ENCODE results near the gene TMEM234. TPM values are rescaled to one million over a fixed set of nuclear protein-coding genes. Genes with fewer than 3 reads are reported as not detected.

Gene TMEM234
- total RNA-seq, 4 donors from 2014 or later: 38.4 to 52.8 (median 39.2) TPM

GRCh38 chr1:32172621-32173245 is 49.4 kb downstream of the TMEM234 start:
- H3K27me3 ChIP-seq: no peaks in the 10 kb centered on the region
- TF ChIP-seq POLR2A (IDR thresholded peaks at IDR 0.05) (no peak), CTCF (IDR thresholded peaks at IDR 0.05) (no peak)
- no peak overlapping the region for H3K27ac ChIP-seq
- intact Hi-C loops (cut with DNase I): no loop called here
- no peaks in the 10 kb centered on the region for H3K4me1 ChIP-seq
- no peak for DNase-seq
- no peaks in the 10 kb centered on the region for H3K9me3 ChIP-seq
- WGBS, 2 donors: 95 to 97% methylated on average over 1 of the region's 1 CpG
- no peak overlapping the region for H3K4me3 ChIP-seq (replicated peaks in 1 of 3)
- peaks cover 37 to 47% of the 10 kb centered on the region in 2 donors for H3K36me3 ChIP-seq

DNA sequence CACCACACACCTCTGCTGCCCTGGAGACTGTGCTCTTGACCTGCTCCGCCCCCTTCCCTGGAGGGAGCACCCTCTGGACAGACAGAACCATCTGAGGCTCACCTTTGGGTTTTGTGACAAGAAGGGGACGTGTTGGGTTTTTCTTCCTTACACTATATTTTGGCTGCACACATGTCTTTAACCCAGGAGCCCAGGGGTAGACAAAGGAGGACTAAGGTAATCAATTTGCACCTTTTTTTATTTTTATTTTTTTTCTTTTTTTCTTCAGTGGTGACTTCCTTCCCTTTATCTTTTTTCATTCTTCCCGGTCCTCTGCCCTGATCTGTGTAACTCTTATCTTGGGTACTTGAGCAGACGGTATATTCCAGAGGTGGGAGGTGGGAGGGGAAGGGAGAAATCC is 51.2 kb downstream of the TMEM234 start:
- H3K27ac ChIP-seq: no peak overlapping the region
- H3K4me3 ChIP-seq (replicated peaks in 1 of 3): no peak overlapping the region
- no peak for TF ChIP-seq CTCF (IDR thresholded peaks at IDR 0.05)
- no peak for TF ChIP-seq POLR2A (IDR thresholded peaks at IDR 0.05)
- no peaks in the 10 kb centered on the region for H3K9me3 ChIP-seq
- H3K36me3 ChIP-seq: peaks cover 45 to 61% of the 10 kb centered on the region in 2 donors
- intact Hi-C loops (cut with DNase I): no loop called here
- DNase-seq: no peak
- no peaks in the 10 kb centered on the region for H3K4me1 ChIP-seq
- no peaks in the 10 kb centered on the region for H3K27me3 ChIP-seq
- WGBS, 2 donors: 86 to 90% methylated on average over 4 of the region's 4 CpGs

Small RNA genes lying within 50 kb of the gene (small RNA-seq; reads per million reads assigned to genes)
- not detected for gene RF00017

Other genes with a start within 250 kb of the TMEM234 start
- gene KHDRBS1, start 208.5 kb downstream of the TMEM234 start, total RNA-seq: 100 to 1,000 TPM in 1 of 4 donors, 10 to 100 TPM in 3; 71.9 to 107 (median 82.5) TPM
- gene TMEM39B, start 149.4 kb downstream of the TMEM234 start, total RNA-seq: 10 to 100 TPM in 2 of 4 donors, 1 to 10 TPM in 2; 7.6 to 12.8 (median 9.6) TPM
- gene KPNA6, start 114.3 kb downstream of the TMEM234 start, total RNA-seq: 10 to 100 TPM; 44.6 to 62.8 (median 53.4) TPM
- 10 to 100 TPM; 47.7 to 69.4 (median 60.6) TPM for gene TXLNA, start 42.7 kb downstream of the TMEM234 start, total RNA-seq
- gene CCDC28B, start 21.8 kb downstream of the TMEM234 start, total RNA-seq: 1 to 10 TPM; 2.2 to 7.6 (median 5.2) TPM
- gene IQCC, start 16.7 kb downstream of the TMEM234 start, total RNA-seq: 1 to 10 TPM; 5.4 to 8.4 (median 6.7) TPM
- not detected for gene DCDC2B, start 13.3 kb downstream of the TMEM234 start, total RNA-seq
- gene EIF3I, start 54 bp upstream of the TMEM234 start, total RNA-seq: 100 to 1,000 TPM; 193 to 383 (median 216) TPM
- gene FAM167B, start 24.9 kb upstream of the TMEM234 start, total RNA-seq: 1 to 10 TPM; 3.6 to 5.6 (median 4.1) TPM
- 1 to 10 TPM; 2.2 to 4.0 (median 3.5) TPM for gene LCK, start 28.9 kb upstream of the TMEM234 start, total RNA-seq
- 10 to 100 TPM; 78.2 to 96.8 (median 85.0) TPM for gene HDAC1, start 69.7 kb upstream of the TMEM234 start, total RNA-seq
- gene MARCKSL1, start 113.9 kb upstream of the TMEM234 start, total RNA-seq: 10 to 100 TPM; 62.1 to 97.3 (median 70.6) TPM
- 10 to 100 TPM in 1 of 4 donors, 1 to 10 TPM in 3; 5.1 to 20.0 (median 7.4) TPM for gene FAM229A, start 140.1 kb upstream of the TMEM234 start, total RNA-seq
- 1 to 10 TPM; 1.2 to 6.0 (median 2.9) TPM for gene TSSK3, start 140.2 kb upstream of the TMEM234 start, total RNA-seq
- gene BSDC1, start 172.1 kb upstream of the TMEM234 start, total RNA-seq: 100 to 1,000 TPM in 3 of 4 donors, 10 to 100 TPM in 1; 93.0 to 132 (median 101) TPM
- under 1 TPM in 1 of 4 donors, not detected in 3; under 0.01 TPM for gene ZBTB8B, start 242.7 kb upstream of the TMEM234 start, total RNA-seq